Measurements from ENCODE around the gene GTF2A1L. TPM values are rescaled to one million over a fixed set of nuclear protein-coding genes. Genes with fewer than 3 reads are reported as not detected.
"Not testable (repeated sequence)": the region's sequence is repeated elsewhere in the genome, so short reads cannot be mapped to it uniquely, and the experiment has no call there.

Gene GTF2A1L
- polyA plus RNA-seq, 3 donors = 0.03 to 1.7 (median 0.34) TPM

GRCh38 chr2:48600917-48601316, 16.7 kb upstream of the GTF2A1L start:
- no peak overlapping the region for H3K27ac ChIP-seq (ENCODE audit: low read depth, low read length)
- WGBS, 3 donors = 78 to 82% (median 81%) methylated on average over 3 of the region's 3 CpGs

- 54 to 75% (median 69%) methylated on average over 7 of the region's 7 CpGs for WGBS, 3 donors
- H3K27ac ChIP-seq (ENCODE audit: low read depth, low read length) = no peak overlapping the region
These were observed 16.3 kb upstream of the GTF2A1L start for GRCh38 chr2:48601349-48601748.

GRCh38 chr2:48605482-48606175, 12.0 kb upstream of the GTF2A1L start:
- 74 to 84% (median 82%) methylated on average over 5 of the region's 5 CpGs for WGBS, 3 donors
- no peak overlapping the region for H3K27ac ChIP-seq (ENCODE audit: low read depth, low read length)

- no peak overlapping the region for H3K27ac ChIP-seq (ENCODE audit: low read depth, low read length)
- 79 to 88% (median 86%) methylated on average over 10 of the region's 10 CpGs for WGBS, 3 donors
These were observed 10.2 kb upstream of the GTF2A1L start for GRCh38 chr2:48607307-48608014.

- H3K27ac ChIP-seq (ENCODE audit: low read depth, low read length) = no peak overlapping the region
- 64 to 92% (median 87%) methylated on average over 2 of the region's 2 CpGs for WGBS, 3 donors
These were observed 4.4 kb upstream of the GTF2A1L start for GRCh38 chr2:48613211-48613610.

GRCh38 chr2:48614581-48614980, 3.1 kb upstream of the GTF2A1L start:
- not testable (repeated sequence) for H3K27ac ChIP-seq (ENCODE audit: low read depth, low read length)
- 95 to 96% (median 96%) methylated on average over 23 to 35 of the region's 35 CpGs for WGBS, 3 donors

GRCh38 chr2:48619526-48619925, 1.9 kb downstream of the GTF2A1L start:
- no peak overlapping the region for H3K27ac ChIP-seq (ENCODE audit: low read depth, low read length)
- 86 to 90% (median 87%) methylated on average over 2 of the region's 2 CpGs for WGBS, 3 donors

- H3K27ac ChIP-seq (ENCODE audit: low read depth, low read length) = no peak overlapping the region
- WGBS, 3 donors = 91 to 97% (median 95%) methylated on average over 7 of the region's 7 CpGs
These were observed 2.9 kb downstream of the GTF2A1L start for GRCh38 chr2:48620604-48621003.

GRCh38 chr2:48622691-48623090, 5.0 kb downstream of the GTF2A1L start:
- 89 to 92% (median 90%) methylated on average over 5 of the region's 5 CpGs for WGBS, 3 donors
- H3K27ac ChIP-seq (ENCODE audit: low read depth, low read length) = not testable (repeated sequence)

- H3K27ac ChIP-seq (ENCODE audit: low read depth, low read length) = no peak overlapping the region
- WGBS, 3 donors = 73 to 89% (median 85%) methylated on average over 2 of the region's 2 CpGs
These were observed 7.0 kb downstream of the GTF2A1L start for GRCh38 chr2:48624696-48625095.

- H3K27ac ChIP-seq (ENCODE audit: low read depth, low read length) = no peak overlapping the region
These were observed 8.4 kb downstream of the GTF2A1L start for GRCh38 chr2:48626047-48626446.

- H3K27ac ChIP-seq (ENCODE audit: low read depth, low read length) = no peak overlapping the region
- WGBS, 3 donors = 32 to 81% (median 62%) methylated on average over 5 of the region's 5 CpGs
These were observed 15.5 kb downstream of the GTF2A1L start for GRCh38 chr2:48633143-48633542.

- no peak overlapping the region for H3K27ac ChIP-seq (ENCODE audit: low read depth, low read length)
- WGBS, 3 donors = 55 to 83% (median 82%) methylated on average over 2 of the region's 2 CpGs
These were observed 18.1 kb downstream of the GTF2A1L start for GRCh38 chr2:48635786-48636185.

- 39 to 73% (median 46%) methylated on average over 1 of the region's 1 CpG for WGBS, 3 donors
- H3K27ac ChIP-seq (ENCODE audit: low read depth, low read length) = no peak overlapping the region
These were observed 20.6 kb downstream of the GTF2A1L start for GRCh38 chr2:48638261-48638660.

GRCh38 chr2:48651158-48651790, 33.6 kb downstream of the GTF2A1L start:
- no peak overlapping the region for H3K27ac ChIP-seq (ENCODE audit: low read depth, low read length)
- 29 to 45% (median 32%) methylated on average over 4 of the region's 4 CpGs for WGBS, 3 donors

- H3K27ac ChIP-seq (ENCODE audit: low read depth, low read length) = no peak overlapping the region
- WGBS, 3 donors = 56 to 76% (median 66%) methylated on average over 1 of the region's 1 CpG
These were observed 51.3 kb downstream of the GTF2A1L start for GRCh38 chr2:48668992-48669391.

GRCh38 chr2:48673581-48673980, 55.9 kb downstream of the GTF2A1L start:
- WGBS, 3 donors = 80 to 93% (median 90%) methylated on average over 4 of the region's 4 CpGs
- H3K27ac ChIP-seq (ENCODE audit: low read depth, low read length) = no peak overlapping the region

GRCh38 chr2:48674933-48675332, 57.3 kb downstream of the GTF2A1L start:
- WGBS, 3 donors = 87 to 95% (median 94%) methylated on average over 2 of the region's 2 CpGs
- H3K27ac ChIP-seq (ENCODE audit: low read depth, low read length) = no peak overlapping the region

GRCh38 chr2:48677450-48677849, 59.8 kb downstream of the GTF2A1L start:
- 31 to 58% (median 38%) methylated on average over 2 of the region's 2 CpGs for WGBS, 3 donors
- no peak overlapping the region for H3K27ac ChIP-seq (ENCODE audit: low read depth, low read length)

Data from adipose tissue (tissue), 3 donors.